Caki2 (cell line): Measurements from ENCODE around the gene MAPK1. TPM values are rescaled to one million over a fixed set of nuclear protein-coding genes. Genes with fewer than 3 reads are reported as not detected.
"Not testable (repeated sequence)": the region's sequence is repeated elsewhere in the genome, so short reads cannot be mapped to it uniquely, and the experiment has no call there.

Experiments used
- DNase-seq: peaks from one replicate; pipeline ENCODE4 v3.0.0-alpha.2; 2015; ENCODE audit warnings: low read depth
- in situ Hi-C: cut with HindIII; loops from 2 replicates; pipeline ENCODE4 v1.10.0; 2016; ENCODE audit warnings: low sequenced_read_pairs, low pct_unique_long_range_greater_than_20kb, mixed read lengths
- total RNA-seq: library from RNA; depleted of rRNA; stranded (reverse); fragments of >200 nt; shearing (Covaris generic); gene quantifications from 2 replicates; pipeline ENCODE4 v1.2.3, GENCODE V29; 2014; ENCODE audit warnings: low replicate concordance

The MAPK1 gene
- total RNA-seq, 1 experiment from 2014 or later = 34.9 TPM

DNA sequence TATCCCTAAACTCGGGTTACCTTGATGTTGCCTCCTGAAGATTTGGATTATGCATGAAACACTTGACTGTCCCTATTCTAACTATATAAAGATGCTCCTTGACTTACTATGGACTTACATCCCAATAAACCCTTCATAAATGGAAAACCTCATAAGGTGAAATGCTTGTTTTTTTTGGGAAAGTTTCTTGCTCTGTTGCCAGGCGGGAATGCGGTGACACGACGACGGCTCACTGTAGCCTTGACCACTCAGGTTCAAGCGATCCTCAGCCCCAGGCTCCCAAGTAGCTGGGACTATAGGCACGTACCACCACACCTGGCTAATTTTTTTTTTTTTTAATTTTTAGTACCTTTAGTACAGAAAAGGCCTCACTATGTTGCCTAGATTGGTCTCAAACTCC is 10.6 kb downstream of the MAPK1 start:
- in situ Hi-C loops = no loop called here

DNA sequence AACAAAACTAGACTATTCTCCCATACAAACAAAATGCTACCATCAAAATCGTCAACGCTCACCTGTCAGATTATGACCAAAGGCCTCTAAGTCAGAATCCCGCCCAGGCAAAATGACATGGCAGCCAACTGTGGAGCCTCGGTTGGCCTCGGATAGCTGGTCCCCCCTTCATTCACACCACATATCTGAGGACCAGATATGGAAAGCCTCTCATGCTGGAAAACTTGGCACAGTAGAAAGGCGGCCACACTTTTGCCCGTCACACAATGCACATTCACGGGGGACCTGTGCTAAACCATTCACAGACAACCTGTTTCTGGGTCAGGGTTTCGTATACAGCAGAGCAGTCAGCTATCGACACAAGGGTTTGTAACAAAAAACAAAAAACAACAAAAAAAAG is 11.2 kb downstream of the MAPK1 start:
- no peak for DNase-seq
- in situ Hi-C loops = no loop called here

More for the DNA sequence above, 10.6 kb downstream of the MAPK1 start:
- no peak for DNase-seq

DNA sequence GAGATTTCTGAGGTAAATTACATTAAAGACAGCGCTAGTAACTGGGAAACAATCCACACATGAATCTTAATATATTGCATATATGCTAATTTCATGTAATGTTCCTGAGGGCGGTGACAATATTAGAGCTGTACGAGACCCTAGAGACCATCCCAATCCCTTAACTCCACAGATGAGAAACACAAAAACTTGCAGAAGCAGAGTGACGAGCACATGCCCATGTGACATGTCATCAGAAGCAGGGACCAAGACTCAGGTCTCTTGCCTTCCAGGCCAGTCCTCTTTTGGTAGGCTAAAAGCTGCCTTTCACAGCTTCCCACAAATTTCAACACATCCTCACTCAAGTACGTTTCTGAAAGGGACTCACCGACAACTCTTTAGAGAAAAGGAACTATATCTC is 11.8 kb downstream of the MAPK1 start:
- no peak for DNase-seq
- in situ Hi-C loops = no loop called here

DNA sequence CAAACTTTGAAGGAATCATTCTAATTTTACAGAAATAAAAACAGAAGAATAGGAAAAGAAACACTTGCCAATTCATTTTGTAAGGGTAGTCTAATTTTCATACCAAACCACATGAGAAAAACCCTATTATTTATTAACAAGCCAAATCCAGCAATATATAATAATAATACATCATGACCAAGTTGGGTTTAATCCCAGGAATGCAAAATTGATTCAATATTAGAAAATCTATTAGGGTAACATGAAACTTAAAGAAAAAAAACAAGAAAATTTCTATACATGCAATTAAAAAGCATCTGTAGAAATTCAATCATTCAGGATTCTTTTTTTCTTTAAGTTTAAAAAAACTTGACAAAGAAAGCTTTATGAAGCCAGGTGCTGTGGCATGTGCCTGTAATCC is 16.8 kb downstream of the MAPK1 start:
- in situ Hi-C loops = no loop called here
- DNase-seq = no peak

DNA sequence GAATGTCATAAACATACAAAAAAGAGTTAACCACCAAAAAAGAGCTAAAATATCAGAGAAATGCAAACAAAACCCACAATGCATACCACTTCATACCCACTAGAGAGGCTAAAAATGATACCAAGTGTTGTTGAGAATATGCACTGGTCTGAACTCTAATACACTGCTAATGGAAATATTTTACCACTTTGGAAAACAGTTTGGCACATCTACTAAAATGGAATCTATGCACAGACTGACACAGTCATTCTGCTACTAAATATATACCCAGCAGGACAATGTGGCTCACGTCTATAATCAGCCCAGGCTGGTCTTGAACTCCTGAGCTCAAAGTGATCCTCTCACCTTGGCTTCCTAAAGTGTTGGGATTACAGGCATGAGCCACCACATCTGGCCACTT is 18.0 kb downstream of the MAPK1 start:
- in situ Hi-C loops = no loop called here
- no peak for DNase-seq

DNA sequence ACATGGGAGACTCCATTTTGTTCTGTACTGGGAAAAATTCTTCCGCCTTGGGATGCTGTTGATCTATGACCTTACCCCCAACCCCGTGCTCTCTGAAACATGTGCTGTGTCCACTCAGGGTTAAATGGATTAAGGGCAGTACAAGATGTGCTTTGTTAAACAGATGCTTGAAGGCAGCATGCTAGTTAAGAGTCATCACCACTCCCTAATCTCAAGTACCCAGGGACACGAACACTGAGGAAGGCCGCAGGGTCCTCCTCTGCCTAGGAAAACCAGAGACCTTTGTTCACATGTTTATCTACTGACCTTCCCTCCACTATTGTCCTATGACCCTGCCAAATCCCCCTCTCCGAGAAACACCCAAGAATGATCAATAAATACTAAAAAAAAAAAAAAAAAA is 19.4 kb downstream of the MAPK1 start:
- in situ Hi-C loops, DNase-seq: not testable (repeated sequence)

DNA sequence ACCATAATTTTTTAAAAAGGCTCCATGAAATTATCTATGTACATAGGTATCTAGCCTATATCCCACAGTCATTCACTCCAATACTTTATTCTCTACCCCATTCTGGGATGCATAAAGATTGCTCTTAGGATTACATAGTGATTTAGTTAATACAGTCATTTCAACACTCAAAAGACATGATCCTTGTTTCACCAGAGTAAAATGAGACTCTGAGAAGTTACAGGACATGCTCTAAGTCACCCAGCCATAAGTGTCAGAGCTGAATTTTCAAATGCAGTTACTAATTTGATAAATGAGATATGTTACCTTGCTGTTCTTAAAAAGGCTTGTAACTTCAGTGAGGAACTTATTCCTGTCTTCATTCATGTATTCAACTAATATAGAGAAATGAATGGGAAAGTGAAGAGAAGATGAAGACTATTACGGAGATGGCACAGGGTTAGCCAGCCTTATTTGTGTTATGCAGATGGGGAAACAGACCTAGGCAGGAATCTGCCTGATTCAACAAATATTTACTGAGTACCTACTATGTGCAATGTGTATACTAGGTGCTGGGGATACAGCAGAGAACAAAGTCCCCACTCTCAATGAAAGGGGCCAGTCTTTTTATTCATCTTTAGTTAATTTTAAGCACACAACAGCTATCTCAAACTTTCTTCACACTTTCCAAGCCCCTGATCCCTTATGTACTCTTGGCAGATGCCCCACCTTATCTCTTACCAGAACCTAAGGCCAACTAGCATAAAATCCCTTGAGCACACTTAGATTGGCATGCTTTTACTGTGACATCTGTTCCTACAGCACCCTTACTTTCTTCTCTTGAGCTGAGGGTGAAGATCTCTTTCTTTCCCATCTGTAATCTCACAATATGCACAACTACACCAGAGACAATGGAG is 21.6 kb downstream of the MAPK1 start:
- DNase-seq = no peak
- in situ Hi-C loops = no loop called here

DNA sequence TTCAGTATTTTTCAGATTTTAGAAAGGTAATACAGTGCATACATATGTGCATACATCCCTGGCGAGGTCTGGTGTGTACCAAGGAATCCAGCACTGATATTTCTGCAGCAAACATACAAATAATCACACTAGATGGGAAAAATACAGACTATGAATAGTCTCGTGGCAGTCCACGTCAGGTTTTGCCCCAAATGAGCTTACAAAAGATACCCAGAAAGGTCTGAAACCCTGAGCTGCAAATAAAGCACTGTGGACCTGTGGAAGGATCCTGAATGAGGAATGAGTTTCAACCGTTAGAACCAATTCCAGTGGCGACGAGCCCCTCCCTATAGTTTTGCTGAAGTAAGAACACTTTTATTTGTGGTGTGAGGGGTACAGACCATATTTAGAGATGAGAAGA is 24.5 kb downstream of the MAPK1 start:
- no peak for DNase-seq
- in situ Hi-C loops = no loop called here

DNA sequence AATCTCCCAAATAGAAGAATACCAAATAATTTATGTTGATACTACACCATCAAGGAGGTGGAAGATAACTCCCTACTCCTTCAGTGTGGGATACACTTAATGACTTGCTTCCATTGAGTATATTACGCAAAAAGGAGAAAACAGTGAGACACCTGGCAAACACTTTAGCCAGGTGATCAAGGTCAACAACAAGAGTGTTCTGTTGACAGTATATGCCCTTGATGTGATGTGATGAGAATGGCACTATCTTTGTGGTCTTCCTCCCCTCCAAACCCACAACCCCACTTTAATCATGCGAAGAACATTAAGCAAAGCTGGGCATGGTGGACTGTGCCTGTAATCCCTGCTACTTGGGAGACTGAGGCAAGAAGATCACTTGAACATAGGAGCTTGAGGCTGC is 26.0 kb downstream of the MAPK1 start:
- in situ Hi-C loops = no loop called here
- no peak for DNase-seq

DNA sequence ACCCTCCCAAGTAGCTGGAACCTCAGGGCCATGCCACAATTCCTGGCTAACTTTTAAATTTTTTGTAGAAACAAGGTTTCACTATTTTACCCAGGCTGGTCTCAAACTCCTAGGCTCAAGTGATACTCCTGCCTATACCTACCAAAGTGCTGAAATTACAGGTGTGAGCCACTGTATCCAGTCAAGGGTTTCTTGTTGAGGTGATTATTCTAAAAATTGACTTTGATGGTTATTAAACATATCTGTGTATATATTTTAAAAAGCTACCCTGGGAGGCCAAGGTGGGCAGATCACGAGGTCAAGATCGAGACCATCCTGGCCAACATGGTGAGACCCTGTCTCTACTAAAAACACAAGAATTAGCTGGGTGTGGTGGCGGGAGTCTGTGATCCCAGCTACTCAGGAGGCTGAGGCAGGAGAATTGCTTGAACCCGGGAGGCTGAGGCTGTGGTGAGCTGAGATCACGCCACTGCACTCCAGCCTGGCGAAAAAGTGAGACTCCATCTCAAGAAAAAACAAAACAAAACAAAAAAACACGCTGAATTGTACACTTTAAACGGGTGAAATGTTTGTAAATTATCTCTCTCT is 27.1 kb downstream of the MAPK1 start:
- in situ Hi-C loops = no loop called here
- no peak for DNase-seq

DNA sequence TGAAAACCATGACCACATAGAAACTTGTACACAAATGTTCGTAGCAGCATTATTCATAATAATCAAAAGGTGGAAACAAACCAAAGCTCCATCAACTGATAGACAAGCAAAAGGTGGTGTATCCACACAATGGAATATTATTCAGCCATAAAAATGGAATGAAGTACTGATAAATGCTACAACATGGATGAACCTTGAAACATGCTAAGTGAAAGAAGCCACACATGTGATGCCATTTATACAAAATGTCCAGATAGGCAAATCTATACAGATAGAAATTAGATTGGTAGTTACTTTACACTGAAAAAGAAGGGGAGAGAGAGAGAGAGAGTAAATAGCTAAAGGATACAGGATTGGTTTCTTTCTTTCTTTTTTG is 27.7 kb downstream of the MAPK1 start:
- DNase-seq = no peak
- in situ Hi-C loops = no loop called here

DNA sequence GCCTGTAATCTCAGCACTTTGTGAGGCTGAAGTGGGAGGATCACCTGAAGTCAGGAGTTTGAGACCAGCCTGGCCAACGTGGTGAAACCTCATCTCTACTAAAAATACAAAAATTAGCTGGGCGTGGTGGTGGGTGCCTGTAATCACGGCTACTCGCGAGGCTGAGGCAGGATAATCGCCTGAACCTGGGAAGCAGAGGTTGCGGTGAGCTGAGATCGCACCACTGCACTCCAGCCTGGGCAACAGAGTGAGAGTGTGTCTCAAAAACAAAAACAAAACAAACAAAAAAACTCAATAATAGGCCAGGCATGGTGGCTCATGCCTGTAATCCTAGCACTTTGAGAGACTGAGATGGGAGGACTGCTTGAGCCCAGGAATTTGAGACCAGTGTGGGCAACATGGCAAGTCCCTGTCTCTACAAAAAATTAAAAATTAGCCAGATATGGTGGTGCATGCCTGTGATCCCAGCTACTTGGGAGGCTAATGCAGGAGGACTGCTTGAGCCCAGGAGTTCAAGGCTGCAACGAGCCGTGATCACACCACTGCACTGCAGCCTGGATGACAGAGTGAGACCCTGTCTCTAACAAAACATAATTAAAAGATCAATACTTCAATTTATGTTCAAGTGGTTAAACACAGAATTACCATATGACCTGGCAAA is 28.2 kb downstream of the MAPK1 start:
- DNase-seq, in situ Hi-C loops: not testable (repeated sequence)

DNA sequence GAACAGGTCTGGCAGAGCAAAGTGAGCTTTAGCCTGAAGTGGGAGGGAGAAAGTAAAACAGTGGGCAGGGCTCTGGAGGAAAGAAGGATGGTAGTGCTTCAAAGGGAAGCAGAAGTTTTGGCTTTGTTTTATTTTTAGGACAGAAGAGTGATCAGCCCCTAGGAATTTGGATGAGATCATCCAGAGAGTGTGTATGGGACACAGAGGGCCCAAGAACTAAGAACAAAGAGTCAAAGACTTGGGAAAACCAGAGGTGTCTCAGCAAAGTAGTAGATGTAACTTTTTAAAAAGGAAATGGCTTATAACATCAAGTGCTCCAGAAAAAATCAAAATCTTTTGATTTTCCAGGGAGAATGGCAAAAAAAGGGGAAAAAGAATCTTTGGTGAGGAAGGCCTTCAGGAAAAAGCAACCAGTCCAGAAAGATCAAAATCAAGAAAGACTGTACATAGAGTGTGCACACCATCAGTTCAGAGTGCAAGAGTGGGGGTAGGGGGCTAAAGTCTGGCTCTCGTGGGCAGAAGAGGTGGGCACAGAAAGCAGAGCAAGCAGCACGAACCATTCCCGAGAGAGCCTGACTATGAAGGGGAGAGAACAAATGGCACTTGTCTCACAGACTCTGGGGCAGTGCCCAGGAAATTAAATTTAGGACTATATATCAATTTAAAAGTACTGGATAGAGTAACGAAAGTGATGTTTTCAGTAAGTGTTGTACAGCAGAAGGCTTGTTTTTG is 30.0 kb downstream of the MAPK1 start:
- peak; percentile 18 for DNase-seq
- in situ Hi-C loops = no loop called here

DNA sequence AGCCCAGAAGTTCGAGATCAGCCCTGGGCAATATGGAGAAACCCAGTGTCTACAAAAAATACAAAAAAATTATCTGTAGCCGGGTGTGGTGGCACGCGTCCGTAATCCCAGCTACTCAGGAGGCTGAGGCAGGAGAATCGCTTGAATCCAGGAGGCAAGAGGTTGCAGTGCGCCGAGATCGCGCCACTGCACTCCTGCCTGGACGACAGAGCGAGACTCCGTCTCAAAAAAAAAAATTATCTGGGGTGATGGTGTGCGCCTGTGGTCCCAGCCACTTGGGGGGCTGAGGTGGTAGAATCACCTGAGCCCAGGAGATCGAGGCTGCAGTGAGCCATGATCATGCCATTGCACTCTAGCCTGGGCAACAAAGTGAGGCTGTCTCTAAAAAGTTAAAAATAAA is 31.0 kb downstream of the MAPK1 start:
- in situ Hi-C loops, DNase-seq: not testable (repeated sequence)

DNA sequence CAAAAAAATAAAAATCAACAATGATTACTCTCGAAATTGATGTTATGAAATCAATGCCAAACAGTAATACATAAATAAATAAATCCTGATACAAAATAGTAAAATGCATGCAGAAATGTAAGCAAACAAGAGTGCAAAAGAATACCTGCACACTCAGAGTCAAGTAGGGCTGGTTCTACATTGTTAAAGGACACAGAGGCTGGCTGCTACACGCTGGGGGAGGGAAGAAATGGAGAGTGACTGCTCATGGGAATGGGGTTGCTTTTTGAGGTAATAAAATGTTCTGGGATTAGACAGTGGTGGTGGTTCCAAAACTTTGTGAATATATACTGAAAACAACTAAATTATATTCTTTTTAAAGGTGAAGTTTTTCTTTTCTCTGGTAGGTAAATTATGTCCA is 32.1 kb downstream of the MAPK1 start:
- in situ Hi-C loops = no loop called here
- no peak for DNase-seq

DNA sequence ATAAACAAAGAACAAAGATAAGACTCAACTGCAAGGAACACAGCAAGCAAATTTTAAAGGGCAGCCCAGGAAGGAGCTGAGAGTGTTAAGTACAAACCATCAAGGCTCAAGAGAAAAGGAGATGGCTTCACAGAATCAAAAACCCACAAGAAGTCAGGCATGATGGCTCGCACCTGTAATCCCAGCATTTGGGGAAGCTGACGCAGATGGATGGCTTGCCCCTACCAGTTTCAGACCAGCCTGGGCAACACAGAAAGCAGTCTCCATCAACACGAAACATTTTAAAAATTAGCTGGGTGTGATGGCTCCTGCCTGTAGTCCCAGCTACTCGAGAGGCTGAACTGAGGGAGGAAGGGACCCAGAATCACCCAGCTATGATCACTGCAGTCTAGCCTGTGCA is 32.6 kb downstream of the MAPK1 start:
- DNase-seq = no peak
- in situ Hi-C loops = no loop called here

DNA sequence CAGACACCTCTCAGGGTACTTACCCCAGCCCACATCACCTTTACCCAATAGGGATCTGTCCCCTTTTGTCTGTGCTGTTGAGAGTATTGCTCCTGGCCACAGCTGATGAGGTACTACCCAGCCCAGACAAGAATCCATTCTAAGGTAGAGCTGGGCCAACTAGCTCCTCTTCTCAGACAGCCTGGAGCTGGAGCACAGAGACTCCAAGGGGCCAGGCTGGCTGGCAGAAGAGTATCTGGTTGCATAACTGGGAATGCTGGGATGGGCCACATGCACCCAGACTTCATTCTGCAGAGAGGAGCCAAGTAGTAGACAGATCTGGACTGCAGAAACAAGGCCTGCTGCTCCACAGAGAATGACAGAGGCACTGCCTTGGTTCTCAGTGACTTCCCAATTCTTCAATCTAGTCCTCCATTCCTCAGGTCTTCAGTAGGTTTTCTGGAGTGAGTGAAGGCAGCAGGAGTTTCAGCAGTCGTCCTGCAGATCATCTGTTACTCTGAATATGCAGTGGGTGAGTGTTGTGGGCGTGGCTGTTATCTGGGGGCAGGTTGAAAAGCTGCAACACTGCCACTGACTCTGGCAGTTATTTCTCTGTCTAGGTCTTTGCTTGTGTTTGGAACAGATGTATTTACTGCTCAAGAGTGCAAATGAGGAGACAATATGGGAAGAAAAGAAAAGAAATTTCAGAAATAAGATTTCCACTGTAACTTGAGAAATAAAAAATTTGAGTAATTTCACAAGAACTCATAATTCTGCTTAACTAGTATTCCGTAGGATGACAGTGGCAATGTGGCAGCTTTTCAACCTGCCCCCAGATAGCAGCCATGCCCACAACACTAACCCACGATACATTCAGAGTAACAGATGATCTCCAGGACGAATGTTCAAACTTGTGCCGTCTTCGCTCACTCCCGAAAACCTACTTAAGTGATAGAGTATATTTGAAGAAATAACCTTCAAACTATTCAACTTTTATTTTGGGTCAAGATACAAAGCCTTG is 34.9 kb downstream of the MAPK1 start:
- in situ Hi-C loops = no loop called here

DNA sequence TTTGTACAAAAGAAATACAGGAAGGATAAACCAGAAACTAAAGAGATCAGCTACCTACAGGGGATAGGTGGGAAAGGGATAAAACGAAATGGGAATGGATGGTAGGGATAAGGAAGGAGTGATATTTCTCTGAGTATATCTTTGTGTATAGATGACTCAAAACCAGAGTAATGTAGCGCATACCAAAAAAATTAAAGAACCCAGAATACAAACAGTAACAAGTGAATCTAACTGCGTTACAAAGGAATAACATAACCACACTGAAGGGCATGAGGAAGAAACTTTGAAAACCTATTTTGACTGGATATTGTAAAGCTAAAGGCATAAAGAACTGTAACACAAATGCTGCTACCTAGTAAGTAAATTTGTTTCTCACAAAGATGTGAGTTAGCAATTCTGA is 37.9 kb downstream of the MAPK1 start:
- no peak for DNase-seq
- in situ Hi-C loops = no loop called here

More for the DNA sequence above, 34.9 kb downstream of the MAPK1 start:
- DNase-seq = no peak
